Central memory CD4-positive, alpha-beta T cell (primary cell): ENCODE measurements around the gene ACAT2.
A peak's percentile ranks its signal among the peaks of the same experiment; 100 is the strongest.
"Not testable (repeated sequence)": the region's sequence is repeated elsewhere in the genome, so short reads cannot be mapped to it uniquely, and the experiment has no call there.

Experiments used
- DNase-seq: peaks from one replicate; pipeline ENCODE4 v3.0.0; 2022

ACAT2 gene

GRCh38 chr6:159732550-159732949 is 29.3 kb upstream of the ACAT2 start:
- not testable (repeated sequence) for DNase-seq

DNA sequence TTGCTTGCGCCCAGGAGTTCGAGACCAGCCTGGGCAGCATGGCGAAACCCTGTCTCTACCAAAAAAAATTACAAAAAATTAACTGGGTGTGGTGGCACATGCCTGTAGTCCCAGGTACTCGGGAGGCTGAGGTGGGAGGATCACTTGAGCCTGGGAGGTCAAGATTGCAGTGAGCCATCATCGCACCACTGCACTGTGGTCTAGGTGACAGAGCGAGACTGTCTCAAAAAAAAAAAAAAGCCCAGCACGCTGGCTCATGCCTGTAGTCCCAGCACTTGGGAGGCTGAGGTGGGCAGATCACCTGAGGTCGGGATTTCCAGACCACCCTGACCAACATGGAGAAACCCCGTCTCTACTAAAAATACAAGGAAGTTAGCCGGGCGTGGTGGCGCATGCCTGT is 28.4 kb upstream of the ACAT2 start:
- not testable (repeated sequence) for DNase-seq

GRCh38 chr6:159736908-159737307 is 24.9 kb upstream of the ACAT2 start:
- no peak for DNase-seq

- no peak for DNase-seq
Observed at GRCh38 chr6:159739341-159739740, 22.5 kb upstream of the ACAT2 start.

DNA sequence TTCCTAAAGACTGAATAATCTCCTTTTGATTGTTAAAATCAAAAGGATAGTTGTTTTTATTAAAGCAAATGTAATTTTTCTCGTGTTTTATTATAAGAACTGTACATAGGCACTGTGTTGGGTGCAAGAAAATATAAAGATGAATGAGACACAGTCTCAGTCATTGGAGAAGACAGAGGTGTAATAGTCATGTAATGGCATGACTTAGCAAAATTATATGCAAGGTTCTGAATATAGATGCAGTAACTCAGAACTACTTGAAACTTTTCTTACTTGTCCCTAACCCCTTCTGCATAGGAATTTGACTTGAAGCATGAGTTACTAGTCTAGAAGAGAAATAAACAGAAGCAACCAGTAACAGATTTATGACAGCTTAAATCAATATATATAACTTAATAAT is 19.7 kb upstream of the ACAT2 start:
- DNase-seq = no peak

DNA sequence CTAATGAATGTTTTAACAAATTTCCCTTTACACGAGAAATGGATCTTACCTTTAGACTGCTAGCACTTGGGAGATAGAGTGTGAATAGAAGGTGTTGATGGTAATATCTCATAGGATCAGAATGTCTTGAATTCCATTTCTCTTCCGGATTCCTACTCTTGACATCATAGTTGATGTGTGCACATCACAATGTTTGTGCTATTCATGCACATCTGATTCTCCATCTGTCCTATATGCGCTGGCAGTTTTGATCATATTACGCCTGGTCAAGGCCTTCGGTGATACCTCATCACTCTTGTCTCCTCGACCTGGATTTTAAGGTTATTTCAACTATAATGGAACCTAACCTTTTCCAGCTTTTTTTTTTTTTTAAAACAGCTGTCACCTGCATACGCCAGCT is 16.8 kb upstream of the ACAT2 start:
- DNase-seq = no peak

GRCh38 chr6:159746759-159747158 is 15.1 kb upstream of the ACAT2 start:
- no peak for DNase-seq

DNA sequence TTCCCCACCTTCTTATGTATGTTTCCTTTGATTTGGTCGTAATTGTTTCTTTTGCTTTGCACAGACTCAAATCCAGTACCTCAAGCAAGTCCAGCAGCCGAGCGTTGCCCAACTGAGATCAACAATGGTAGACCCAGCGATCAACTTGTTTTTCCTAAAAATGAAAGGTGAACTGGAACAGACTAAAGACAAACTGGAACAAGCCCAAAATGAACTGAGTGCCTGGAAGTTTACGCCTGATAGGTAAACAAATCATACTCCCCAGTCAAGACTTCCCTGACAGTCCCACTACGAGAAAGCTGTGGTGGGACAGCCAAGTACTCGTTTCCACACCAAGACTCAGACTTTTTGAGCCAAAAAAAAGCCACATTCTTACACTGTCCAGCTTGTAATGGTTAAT is 13.7 kb upstream of the ACAT2 start:
- DNase-seq = not testable (repeated sequence)

- no peak for DNase-seq
Observed at GRCh38 chr6:159751448-159751847, 10.4 kb upstream of the ACAT2 start.

DNA sequence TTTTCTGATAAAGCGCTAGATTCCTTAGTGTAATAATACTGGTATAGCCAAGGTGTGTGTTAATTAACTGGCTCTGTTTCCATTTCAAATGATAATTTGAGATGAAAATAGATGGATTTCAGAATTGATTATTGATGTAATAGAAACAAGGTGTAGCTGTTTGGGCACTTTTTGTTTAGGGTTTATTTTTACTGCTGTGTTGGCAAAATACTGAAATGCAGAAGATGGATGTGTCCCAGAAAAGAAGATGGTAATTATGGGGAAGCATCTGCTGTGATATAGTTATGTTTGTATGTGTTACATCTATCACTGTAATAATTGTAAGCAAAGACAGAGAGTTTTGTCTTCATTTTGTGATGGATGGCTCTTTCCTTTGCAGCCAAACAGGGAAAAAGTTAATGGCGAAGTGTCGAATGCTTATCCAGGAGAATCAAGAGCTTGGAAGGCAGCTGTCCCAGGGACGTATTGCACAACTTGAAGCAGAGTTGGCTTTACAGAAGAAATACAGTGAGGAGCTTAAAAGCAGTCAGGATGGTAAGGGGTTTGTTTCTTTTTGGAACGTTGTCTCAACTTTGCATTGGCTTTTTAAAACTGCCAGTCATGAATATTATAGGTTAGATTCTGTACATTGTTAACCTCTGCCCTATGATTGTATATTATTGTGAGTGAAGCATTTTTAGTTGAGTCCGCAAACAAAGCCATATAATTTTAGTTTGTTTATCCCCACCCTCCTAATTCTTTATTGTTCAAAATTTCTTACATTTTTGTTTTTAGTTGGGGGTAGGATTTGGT is 8.6 kb upstream of the ACAT2 start:
- no peak for DNase-seq

- no peak for DNase-seq
Observed at GRCh38 chr6:159754401-159754800, 7.4 kb upstream of the ACAT2 start.

DNA sequence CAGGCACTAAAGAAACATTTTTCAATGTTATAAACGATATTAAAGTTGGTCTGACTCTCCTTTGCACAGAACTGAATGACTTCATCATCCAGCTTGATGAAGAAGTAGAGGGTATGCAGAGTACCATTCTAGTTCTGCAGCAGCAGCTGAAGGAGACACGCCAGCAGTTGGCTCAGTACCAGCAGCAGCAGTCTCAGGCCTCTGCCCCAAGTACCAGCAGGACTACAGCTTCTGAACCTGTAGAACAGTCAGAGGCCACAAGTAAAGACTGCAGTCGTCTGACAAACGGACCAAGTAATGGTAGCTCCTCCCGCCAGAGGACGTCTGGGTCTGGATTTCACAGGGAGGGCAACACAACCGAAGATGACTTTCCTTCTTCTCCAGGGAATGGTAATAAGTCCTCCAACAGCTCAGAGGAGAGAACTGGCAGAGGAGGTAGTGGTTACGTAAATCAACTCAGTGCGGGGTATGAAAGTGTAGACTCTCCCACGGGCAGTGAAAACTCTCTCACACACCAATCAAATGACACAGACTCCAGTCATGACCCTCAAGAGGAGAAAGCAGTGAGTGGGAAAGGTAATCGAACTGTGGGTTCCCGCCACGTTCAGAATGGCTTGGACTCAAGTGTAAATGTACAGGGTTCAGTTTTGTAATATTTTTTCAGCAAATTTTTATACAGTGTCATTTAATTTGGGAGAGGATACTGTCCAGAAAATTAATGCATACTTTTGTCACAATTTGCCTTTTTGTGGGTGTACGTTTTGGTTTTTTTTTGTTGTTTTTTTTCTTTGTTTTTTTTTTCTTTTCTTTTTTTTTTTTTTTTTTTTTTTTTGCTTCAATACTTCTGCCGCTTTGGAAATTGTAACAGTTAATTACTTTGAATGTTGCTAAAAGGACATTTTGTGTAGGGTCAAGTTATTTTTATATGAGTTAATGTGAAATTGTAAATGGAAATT is 6.6 kb upstream of the ACAT2 start:
- DNase-seq = no peak

DNA sequence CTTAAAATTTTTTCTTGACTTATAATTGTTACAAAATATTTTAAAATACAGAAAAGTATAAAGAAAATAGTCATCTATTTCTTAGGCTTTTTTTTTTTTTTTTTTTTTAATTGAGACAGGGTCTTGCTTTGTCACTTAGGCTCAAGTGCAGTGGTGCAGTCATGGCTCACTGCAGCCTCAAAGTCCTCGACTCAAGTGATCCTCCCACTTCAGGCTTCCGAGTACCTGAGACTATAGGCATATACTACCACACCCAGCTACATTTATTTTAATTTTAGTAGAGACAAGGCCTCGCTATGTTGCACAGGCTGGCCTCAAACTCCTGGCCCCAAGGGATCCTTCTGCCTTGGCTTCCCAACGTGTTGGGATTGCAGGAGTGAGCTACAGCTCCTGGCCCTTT is 5.3 kb upstream of the ACAT2 start:
- DNase-seq = no peak

GRCh38 chr6:159758031-159759001 is 3.5 kb upstream of the ACAT2 start:
- DNase-seq = no peak

DNA sequence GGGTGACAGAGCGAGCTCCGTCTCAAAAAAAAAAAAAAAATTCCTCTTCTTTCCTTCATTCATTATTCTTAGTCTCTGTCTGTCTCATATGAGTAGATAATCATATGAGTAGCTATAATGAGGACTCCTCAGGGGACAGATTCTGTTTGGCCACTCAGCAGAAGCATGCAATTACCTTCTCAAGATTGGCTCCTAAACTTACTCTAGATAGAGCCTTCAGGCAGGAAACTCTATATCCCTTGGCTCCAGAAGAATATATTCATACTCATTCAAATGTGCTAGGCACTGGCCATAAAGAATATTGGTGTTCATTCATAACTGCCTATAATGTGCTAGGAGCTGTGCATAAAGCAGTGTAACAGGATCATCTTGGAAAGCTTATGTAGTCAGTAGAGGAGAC is 2.2 kb upstream of the ACAT2 start:
- no peak for DNase-seq

DNA sequence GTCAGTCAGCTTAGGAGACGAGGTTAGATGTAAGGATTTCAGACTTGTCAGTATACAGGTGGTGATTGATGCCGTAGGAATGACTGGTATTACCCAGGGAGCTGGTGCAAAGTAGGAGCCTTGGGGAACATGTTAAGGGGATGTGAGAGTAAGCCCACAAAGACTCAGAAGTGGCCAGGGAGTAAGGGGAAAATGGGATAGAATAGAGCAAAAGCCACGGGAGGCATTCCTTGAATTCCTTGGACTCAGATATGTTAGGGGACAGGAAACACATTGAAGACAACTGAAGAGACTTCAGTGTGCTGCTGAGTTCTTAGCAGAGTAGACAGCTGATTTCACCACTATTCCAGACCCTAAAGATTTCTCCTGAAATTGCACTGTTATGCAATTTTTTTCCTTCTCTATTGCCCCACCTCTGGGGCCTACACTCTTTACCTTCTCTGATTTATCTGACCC is 1.2 kb upstream of the ACAT2 start:
- DNase-seq = no peak

DNA sequence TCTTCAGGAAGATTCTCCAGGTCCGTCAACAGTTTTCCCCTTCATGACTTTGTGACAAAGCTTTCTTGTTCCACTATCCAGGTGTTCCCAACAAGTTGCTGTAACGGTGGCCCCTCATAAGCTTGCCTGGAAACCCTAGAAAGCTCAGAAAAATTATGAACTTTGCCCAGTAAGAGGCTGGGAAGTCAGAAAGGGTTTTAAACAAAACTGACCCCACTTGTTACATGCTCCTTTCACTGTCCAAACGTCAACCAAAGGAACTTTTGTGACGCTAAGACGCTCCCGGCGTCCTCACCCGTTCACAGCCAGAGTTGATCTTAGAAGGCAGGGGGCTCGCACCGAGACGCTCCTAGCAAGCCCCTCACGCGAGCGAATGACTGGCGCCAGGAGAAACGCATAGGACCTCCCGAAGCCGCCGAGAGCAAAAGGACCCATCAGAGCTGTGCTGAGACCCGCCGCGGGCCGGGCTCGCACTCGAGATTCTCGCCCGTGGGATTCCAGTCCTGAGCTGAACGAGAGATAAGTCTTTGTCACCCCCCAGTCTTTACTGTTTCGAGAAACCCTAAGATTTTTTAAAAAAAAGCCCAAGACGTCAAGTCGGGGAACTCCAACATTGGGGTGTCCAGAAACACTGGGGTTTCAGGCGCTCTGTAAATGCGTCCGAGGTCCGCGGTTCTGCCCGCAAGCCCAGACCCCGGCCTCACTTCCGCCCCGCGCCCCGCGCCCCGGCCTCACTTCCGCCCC is 544 bp upstream of the ACAT2 start:
- no peak for DNase-seq

GRCh38 chr6:159762681-159763293 is 942 bp downstream of the ACAT2 start:
- peak; percentile 36 for DNase-seq

DNA sequence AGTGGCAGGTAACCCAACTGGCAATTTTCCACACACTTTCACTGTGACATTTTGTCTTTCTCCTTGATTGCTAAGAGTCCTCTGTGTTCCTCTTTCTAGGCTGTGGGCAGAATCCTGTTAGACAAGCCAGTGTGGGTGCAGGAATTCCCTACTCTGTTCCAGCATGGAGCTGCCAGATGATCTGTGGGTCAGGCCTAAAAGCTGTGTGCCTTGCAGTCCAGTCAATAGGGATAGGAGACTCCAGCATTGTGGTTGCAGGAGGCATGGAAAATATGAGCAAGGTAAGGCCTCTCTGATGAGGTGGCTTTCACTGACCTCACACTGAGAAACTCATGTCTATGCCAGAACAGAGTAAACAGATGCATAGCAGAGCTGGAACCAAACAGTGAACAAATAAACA is 5.1 kb downstream of the ACAT2 start:
- DNase-seq = no peak

DNA sequence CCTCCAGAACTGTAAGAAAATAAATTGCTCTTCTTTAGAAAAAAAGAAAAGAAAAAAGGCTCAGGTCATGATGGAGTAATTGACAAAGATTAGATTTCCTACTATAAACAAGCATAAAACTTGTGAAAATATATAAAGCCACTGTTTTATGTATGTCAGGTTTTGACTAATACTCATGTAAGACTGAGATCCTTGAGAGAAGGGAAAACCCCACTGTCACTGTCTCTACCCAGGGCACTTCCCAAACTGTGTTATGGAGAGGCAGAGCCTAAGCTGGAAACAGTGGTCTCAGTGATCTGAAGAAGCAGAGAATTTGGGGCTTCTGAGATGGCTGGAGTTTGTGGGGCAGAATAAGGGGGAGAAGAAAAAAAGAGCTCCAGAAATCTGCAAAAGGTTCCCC is 7.6 kb downstream of the ACAT2 start:
- no peak for DNase-seq

- no peak for DNase-seq
Observed at GRCh38 chr6:159772196-159772595, 10.4 kb downstream of the ACAT2 start.
